ENCODE data around the gene TSEN54. TPM values are rescaled to one million over a fixed set of nuclear protein-coding genes. Genes with fewer than 3 reads are reported as not detected.

The TSEN54 gene
- total and polyA plus RNA-seq, 8 donors = 14.9 to 105 (median 19.5) TPM

GRCh38 chr17:75512926-75513640, 3.2 kb upstream of the TSEN54 start:
- no peaks in the 10 kb centered on the region for H3K9me3 ChIP-seq
- intact Hi-C loops (cut with DNase I) = no loop called here
- WGBS, 2 donors = 64 to 69% methylated on average over 10 of the region's 10 CpGs
- no peaks in the 10 kb centered on the region for H3K27me3 ChIP-seq
- H3K4me1 ChIP-seq = peaks cover 8 to 32% (median 15%) of the 10 kb centered on the region in 3 donors
- H3K36me3 ChIP-seq = no peaks in the 10 kb centered on the region
- peak overlapping the region in 1 of 4 donors; percentile 98 for H3K4me3 ChIP-seq
- FAIRE-seq (no peak), DNase-seq (no peak), ATAC-seq (no peak)
- H3K27ac ChIP-seq = peak overlapping the region in 1 of 4 donors; percentile 50
- TF ChIP-seq CTCF (IDR thresholded peaks at IDR 0.05) = no peak

GRCh38 chr17:75513641-75514000, 2.7 kb upstream of the TSEN54 start:
- peaks cover 11 to 34% (median 19%) of the 10 kb centered on the region in 3 donors for H3K4me1 ChIP-seq
- intact Hi-C loops (cut with DNase I) = no loop called here
- no peak for ATAC-seq
- 67 to 82% methylated on average over 17 of the region's 17 CpGs for WGBS, 2 donors
- H3K27me3 ChIP-seq = no peaks in the 10 kb centered on the region
- H3K4me3 ChIP-seq = peak overlapping the region in 2 of 4 donors; percentile 97 to 98
- no peak for TF ChIP-seq CTCF (IDR thresholded peaks at IDR 0.05)
- H3K9me3 ChIP-seq = no peaks in the 10 kb centered on the region
- no peak for FAIRE-seq
- peak overlapping the region in 1 of 4 donors; percentile 55 for H3K27ac ChIP-seq
- no peaks in the 10 kb centered on the region for H3K36me3 ChIP-seq
- DNase-seq = peak in 1 of 6 donors; percentile 74

- Histone ChIP-seq H3K27me3 (no peaks in the 10 kb centered on the region), H3K4me1 (peaks cover 11 to 34% (median 19%) of the 10 kb centered on the region in 3 donors), H3K4me3 (peak overlapping the region; percentile 67 to 98 (median 90)), H3K36me3 (no peaks in the 10 kb centered on the region), H3K9me3 (no peaks in the 10 kb centered on the region), H3K27ac (peak overlapping the region; percentile 48 to 75 (median 62))
- TF ChIP-seq CTCF (IDR thresholded peaks at IDR 0.05) = no peak
- peak in 3 of 4 donors; percentile 2 to 8 (median 8) for ATAC-seq
- peak in 5 of 6 donors; percentile 69 to 88 (median 80) for DNase-seq
- WGBS, 2 donors = 5 to 10% methylated on average over 15 of the region's 15 CpGs
- no peak for FAIRE-seq
- intact Hi-C loops (cut with DNase I) = no loop called here
Measured at GRCh38 chr17:75514299-75514918, 1.9 kb upstream of the TSEN54 start.

GRCh38 chr17:75514919-75515495, 1.3 kb upstream of the TSEN54 start:
- Histone ChIP-seq H3K27ac (peak overlapping the region; percentile 48 to 75 (median 62)), H3K4me1 (peaks cover 11 to 34% (median 19%) of the 10 kb centered on the region in 3 donors), H3K36me3 (no peaks in the 10 kb centered on the region), H3K9me3 (no peaks in the 10 kb centered on the region), H3K27me3 (no peaks in the 10 kb centered on the region), H3K4me3 (peak overlapping the region; percentile 67 to 98 (median 90))
- TF ChIP-seq CTCF (IDR thresholded peaks at IDR 0.05) = no peak
- 0 to 1% methylated on average over 23 to 50 of the region's 50 CpGs for WGBS, 2 donors
- ATAC-seq = no peak
- intact Hi-C loops (cut with DNase I) = no loop called here
- peak in 3 of 6 donors; percentile 66 to 80 (median 71) for DNase-seq
- no peak for FAIRE-seq
